ENCODE measurements around the gene DNAH1. TPM values are rescaled to one million over a fixed set of nuclear protein-coding genes. Genes with fewer than 3 reads are reported as not detected.

Gene DNAH1
- total RNA-seq, 1 experiment from 2014 or later, result 5.9 TPM

- no peak overlapping the region for H3K4me3 ChIP-seq
- H2AFZ ChIP-seq, result no peak overlapping the region
- H3K4me2 ChIP-seq, result no peak overlapping the region
- intact Hi-C loops (cut with micrococcal nuclease; ENCODE audit: unreplicated experiment), result no loop called here
- no peaks in the 10 kb centered on the region for H3K27me3 ChIP-seq (ENCODE audit: insufficient read depth, low read depth)
- no peaks in the 10 kb centered on the region for H3K9me2 ChIP-seq (ENCODE audit: insufficient read depth)
- H3K36me3 ChIP-seq (ENCODE audit: low read depth), result peaks cover 3% of the 10 kb centered on the region; the same call in 1 of the 2 replicates
- no peak overlapping the region for H3K27ac ChIP-seq
- H3K4me1 ChIP-seq (replicated peaks; ENCODE audit: insufficient read depth), result peaks cover 8% of the 10 kb centered on the region
- H3K79me2 ChIP-seq (ENCODE audit: low read depth), result peaks cover 28% of the 10 kb centered on the region
- H3K9me3 ChIP-seq (ENCODE audit: insufficient read depth, low read depth), result no peaks in the 10 kb centered on the region
- TF ChIP-seq, protein P1, sequence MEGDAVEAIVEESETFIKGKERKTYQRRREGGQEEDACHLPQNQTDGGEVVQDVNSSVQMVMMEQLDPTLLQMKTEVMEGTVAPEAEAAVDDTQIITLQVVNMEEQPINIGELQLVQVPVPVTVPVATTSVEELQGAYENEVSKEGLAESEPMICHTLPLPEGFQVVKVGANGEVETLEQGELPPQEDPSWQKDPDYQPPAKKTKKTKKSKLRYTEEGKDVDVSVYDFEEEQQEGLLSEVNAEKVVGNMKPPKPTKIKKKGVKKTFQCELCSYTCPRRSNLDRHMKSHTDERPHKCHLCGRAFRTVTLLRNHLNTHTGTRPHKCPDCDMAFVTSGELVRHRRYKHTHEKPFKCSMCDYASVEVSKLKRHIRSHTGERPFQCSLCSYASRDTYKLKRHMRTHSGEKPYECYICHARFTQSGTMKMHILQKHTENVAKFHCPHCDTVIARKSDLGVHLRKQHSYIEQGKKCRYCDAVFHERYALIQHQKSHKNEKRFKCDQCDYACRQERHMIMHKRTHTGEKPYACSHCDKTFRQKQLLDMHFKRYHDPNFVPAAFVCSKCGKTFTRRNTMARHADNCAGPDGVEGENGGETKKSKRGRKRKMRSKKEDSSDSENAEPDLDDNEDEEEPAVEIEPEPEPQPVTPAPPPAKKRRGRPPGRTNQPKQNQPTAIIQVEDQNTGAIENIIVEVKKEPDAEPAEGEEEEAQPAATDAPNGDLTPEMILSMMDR (conservative IDR thresholded peaks at IDR 0.05), result no peak
- no peak for TF ChIP-seq EZH2 (IDR thresholded peaks at IDR 0.05; ENCODE audit: low read depth)
- ChIA-PET CTCF (no interaction called here), POLR2A (ENCODE audit: unreplicated experiment) (no interaction called here)
- no peaks in the 10 kb centered on the region for H4K20me1 ChIP-seq (ENCODE audit: insufficient read depth)
- BruUV-seq (replicated peaks), result no TSS peak
- peaks cover 5% of the 10 kb centered on the region; the same call in 1 of the 2 replicates for H3F3A ChIP-seq (ENCODE audit: insufficient read depth, low read depth)
- DNase-seq, result no peak
These were observed 90.8 kb downstream of the DNAH1 start for GRCh38 chr3:52406791-52407510.

GRCh38 chr3:52407779-52408178 lies 91.7 kb downstream of the DNAH1 start:
- CTCF ChIA-PET, result no interaction called here

GRCh38 chr3:52408466-52408865 lies 92.3 kb downstream of the DNAH1 start:
- intact Hi-C loops (cut with micrococcal nuclease; ENCODE audit: unreplicated experiment), result no loop called here
- no peak for DNase-seq
- CTCF ChIA-PET, result no interaction called here
- H3F3A ChIP-seq (ENCODE audit: insufficient read depth, low read depth), result peaks cover 10% of the 10 kb centered on the region; the same call in 1 of the 2 replicates
- no peaks in the 10 kb centered on the region for H3K9me3 ChIP-seq (ENCODE audit: insufficient read depth, low read depth)
- peaks cover 31% of the 10 kb centered on the region for H3K79me2 ChIP-seq (ENCODE audit: low read depth)
- no peaks in the 10 kb centered on the region for H3K9me2 ChIP-seq (ENCODE audit: insufficient read depth)
- no TSS peak for BruUV-seq (replicated peaks)
- no peaks in the 10 kb centered on the region for H3K27me3 ChIP-seq (ENCODE audit: insufficient read depth, low read depth)
- H3K4me2 ChIP-seq, result peak overlapping the region; percentile 87
- no peak overlapping the region for H3K27ac ChIP-seq
- peaks cover 3% of the 10 kb centered on the region; the same call in 1 of the 2 replicates for H3K36me3 ChIP-seq (ENCODE audit: low read depth)
- H4K20me1 ChIP-seq (ENCODE audit: insufficient read depth), result no peaks in the 10 kb centered on the region
- POLR2A ChIA-PET (ENCODE audit: unreplicated experiment), result no interaction called here
- TF ChIP-seq, protein P1 (conservative IDR thresholded peaks at IDR 0.05), result no peak
- TF ChIP-seq EZH2 (IDR thresholded peaks at IDR 0.05; ENCODE audit: low read depth), result no peak
- peaks cover 13% of the 10 kb centered on the region for H3K4me1 ChIP-seq (replicated peaks; ENCODE audit: insufficient read depth)
- H2AFZ ChIP-seq, result no peak overlapping the region
- H3K4me3 ChIP-seq, result no peak overlapping the region; the same call in 1 of the 2 replicates

More at GRCh38 chr3:52407779-52408178, 91.7 kb downstream of the DNAH1 start:
- no peak for TF ChIP-seq EZH2 (IDR thresholded peaks at IDR 0.05; ENCODE audit: low read depth)
- TF ChIP-seq, protein P1 (conservative IDR thresholded peaks at IDR 0.05), result no peak
- POLR2A ChIA-PET (ENCODE audit: unreplicated experiment), result no interaction called here
- intact Hi-C loops (cut with micrococcal nuclease; ENCODE audit: unreplicated experiment), result no loop called here
- Histone ChIP-seq H3K36me3 (ENCODE audit: low read depth) (peaks cover 3% of the 10 kb centered on the region; the same call in 1 of the 2 replicates), H3K27me3 (ENCODE audit: insufficient read depth, low read depth) (no peaks in the 10 kb centered on the region), H3K27ac (no peak overlapping the region), H3F3A (ENCODE audit: insufficient read depth, low read depth) (peaks cover 10% of the 10 kb centered on the region; the same call in 1 of the 2 replicates), H3K9me2 (ENCODE audit: insufficient read depth) (no peaks in the 10 kb centered on the region), H4K20me1 (ENCODE audit: insufficient read depth) (no peaks in the 10 kb centered on the region), H3K79me2 (ENCODE audit: low read depth) (peaks cover 31% of the 10 kb centered on the region), H3K4me2 (no peak overlapping the region), H3K9me3 (ENCODE audit: insufficient read depth, low read depth) (no peaks in the 10 kb centered on the region), H3K4me3 (no peak overlapping the region), H3K4me1 (replicated peaks; ENCODE audit: insufficient read depth) (peaks cover 13% of the 10 kb centered on the region), H2AFZ (no peak overlapping the region)
- no peak for DNase-seq
- BruUV-seq (replicated peaks), result no TSS peak

All from PC-9 (cell line).